GM23338 (cell line): ENCODE measurements around the gene ANKRD55. TPM values are rescaled to one million over a fixed set of nuclear protein-coding genes. Genes with fewer than 3 reads are reported as not detected.

ENCODE experiments used
- ATAC-seq: fragments of 200-7000 bp; cut with Tn5 transposase; 3 replicates; pipeline ENCODE4 v1.9.1; 2020
- DNase-seq: peaks from one replicate; pipeline ENCODE4 v3.0.0-alpha.2; 2015; ENCODE audit warnings: low spot score
- H2AFZ ChIP-seq: fragments of 200-600 bp; sonication (generic); 2 replicates; pipeline ENCODE4 v1.8.0; 2016; ENCODE audit warnings: antibody characterized with exemption, mild to moderate bottlenecking, moderate library complexity
- H3F3A ChIP-seq: fragments of 200-600 bp; sonication (generic); replicated peaks from 2 replicates; pipeline ENCODE4 v1.8.0; 2017; ENCODE audit warnings: antibody characterized with exemption, mixed run types, low read depth
- H3K27ac ChIP-seq: fragments of 200-600 bp; sonication (generic); 2 replicates; pipeline ENCODE4 v1.6.1; 2016; ENCODE audit warnings: low read depth
- H3K27me3 ChIP-seq: fragments of 200-600 bp; sonication (generic); 2 replicates; pipeline ENCODE4 v1.8.0; 2016; ENCODE audit warnings: mild to moderate bottlenecking, mixed run types, moderate library complexity; ENCODE audit not compliant: insufficient read depth
- H3K36me3 ChIP-seq: fragments of 200-600 bp; sonication (generic); 2 replicates; pipeline ENCODE4 v1.8.0; 2016; ENCODE audit warnings: mild to moderate bottlenecking; ENCODE audit not compliant: insufficient read depth
- H3K4me1 ChIP-seq: fragments of 200-600 bp; sonication (generic); 2 replicates; pipeline ENCODE4 v1.8.0; 2016; ENCODE audit warnings: mild to moderate bottlenecking, moderate library complexity; ENCODE audit not compliant: insufficient read depth
- H3K4me2 ChIP-seq: fragments of 200-600 bp; sonication (generic); 2 replicates; pipeline ENCODE4 v1.7.1; 2017; ENCODE audit warnings: mixed run types
- H3K4me3 ChIP-seq: fragments of 200-600 bp; sonication (generic); 2 replicates; pipeline ENCODE4 v1.6.1; 2016; ENCODE audit warnings: mixed run types
- H3K79me2 ChIP-seq: fragments of 200-600 bp; sonication (generic); replicated peaks from 2 replicates; pipeline ENCODE4 v1.8.0; 2017; ENCODE audit warnings: mild to moderate bottlenecking; ENCODE audit not compliant: insufficient read depth
- H3K9me2 ChIP-seq: fragments of 200-600 bp; sonication (generic); 2 replicates; pipeline ENCODE4 v1.8.0; 2017; ENCODE audit not compliant: insufficient read depth
- H4K20me1 ChIP-seq: fragments of 200-600 bp; sonication (generic); replicated peaks from 2 replicates; pipeline ENCODE4 v1.8.0; 2017; ENCODE audit warnings: mild to moderate bottlenecking; ENCODE audit not compliant: insufficient read depth
- H3K27ac Mint-ChIP-seq: 2 replicates; pipeline ENCODE4 v1.8.0; 2020; ENCODE audit warnings: inconsistent platforms, mild to moderate bottlenecking, moderate library complexity, mixed read lengths
- H3K27me3 Mint-ChIP-seq: 3 replicates; pipeline ENCODE4 v1.8.0; 2022; ENCODE audit warnings: low read depth, mild to moderate bottlenecking, moderate library complexity, mixed read lengths, inconsistent platforms; ENCODE audit not compliant: insufficient read depth, poor library complexity
- H3K36me3 Mint-ChIP-seq: 3 replicates; pipeline ENCODE4 v1.8.0; 2021; ENCODE audit warnings: low read depth, mild to moderate bottlenecking, inconsistent platforms, moderate library complexity, mixed read lengths
- H3K4me1 Mint-ChIP-seq: 3 replicates; pipeline ENCODE4 v1.8.0; 2020; ENCODE audit warnings: mild to moderate bottlenecking, inconsistent platforms, mixed read lengths
- H3K4me3 Mint-ChIP-seq: 3 replicates; pipeline ENCODE4 v1.8.0; 2021; ENCODE audit warnings: moderate library complexity, mild to moderate bottlenecking, inconsistent platforms, mixed read lengths
- H3K9me3 Mint-ChIP-seq: 3 replicates; pipeline ENCODE4 v1.8.0; 2020; ENCODE audit warnings: moderate library complexity, mild to moderate bottlenecking, inconsistent platforms, mixed read lengths
- CREB1 ChIP-seq: fragments of 250-450 bp; sonication (Bioruptor Pico); IDR thresholded peaks from 2 replicates; pipeline ENCODE4 v1.5.0; 2020; ENCODE audit warnings: low read depth, mild to moderate bottlenecking, moderate library complexity
- CTCF ChIP-seq, 2 experiments: fragments of 200-600 bp in 1 of 2; sonication (generic) in 1 of 2; conservative IDR thresholded peaks; 2 replicates each; pipeline versions ENCODE4 v1.5.1 to v1.6.1; 2016 to 2017; ENCODE audit warnings: antibody characterized with exemption in 2 of 2, low read depth in 2 of 2, mild to moderate bottlenecking in 2 of 2, moderate library complexity in 1 of 2
- ETS1 ChIP-seq: IDR thresholded peaks from 2 replicates; pipeline ENCODE4 v1.6.1; 2016; ENCODE audit warnings: antibody characterized with exemption
- EZH2 ChIP-seq: fragments of 200-600 bp; sonication (generic); IDR thresholded peaks from one replicate; pipeline ENCODE4 v1.8.0; 2017; ENCODE audit warnings: antibody characterized with exemption, mild to moderate bottlenecking, low read depth; ENCODE audit not compliant: unreplicated experiment
- EZH2phosphoT487 ChIP-seq: fragments of 200-600 bp; sonication (generic); IDR thresholded peaks from one replicate; pipeline ENCODE4 v1.8.1; 2018; ENCODE audit warnings: antibody characterized with exemption; ENCODE audit not compliant: unreplicated experiment
- JUNB ChIP-seq: IDR thresholded peaks from one replicate; pipeline ENCODE4 v1.6.1; 2016; ENCODE audit warnings: antibody characterized with exemption; ENCODE audit not compliant: unreplicated experiment
- NANOG ChIP-seq: IDR thresholded peaks from 2 replicates; pipeline ENCODE4 v1.6.1; 2016; ENCODE audit warnings: antibody characterized with exemption, borderline replicate concordance
- POLR2AphosphoS5 ChIP-seq: IDR thresholded peaks from 2 replicates; pipeline ENCODE4 v1.6.1; 2016; ENCODE audit warnings: antibody characterized with exemption, low read depth
- REST ChIP-seq: IDR thresholded peaks from one replicate; pipeline ENCODE4 v1.6.1; 2018; ENCODE audit warnings: antibody characterized with exemption; ENCODE audit not compliant: unreplicated experiment
- STAT1 ChIP-seq: IDR thresholded peaks from one replicate; pipeline ENCODE4 v1.6.1; 2016; ENCODE audit warnings: antibody characterized with exemption; ENCODE audit not compliant: unreplicated experiment
- ZNF114 ChIP-seq: fragments of 250-450 bp; sonication (Bioruptor Pico); IDR thresholded peaks from 2 replicates; pipeline ENCODE4 v1.5.0; 2020; ENCODE audit warnings: mild to moderate bottlenecking, moderate library complexity
- ZNF331 ChIP-seq: fragments of 250-450 bp; sonication (Bioruptor Pico); IDR thresholded peaks from 2 replicates; pipeline ENCODE4 v1.5.0; 2020; ENCODE audit warnings: low read depth, mild to moderate bottlenecking, moderate library complexity
- ZNF462 ChIP-seq: fragments of 250-450 bp; sonication (Bioruptor Pico); IDR thresholded peaks from 2 replicates; pipeline ENCODE4 v1.5.0; 2020; ENCODE audit warnings: mild to moderate bottlenecking, moderate library complexity
- polyA plus RNA-seq: library from polyadenylated mRNA; unstranded; fragments of >200 nt; fragmentation: Nextera tagmentation; extraction: Ambion mirVana; gene quantifications from 2 replicates; pipeline ENCODE4 v1.2.1, GENCODE V29; 2016
- total RNA-seq: library from RNA; depleted of rRNA; stranded (reverse); fragments of >200 nt; shearing (Covaris generic); gene quantifications from 2 replicates; pipeline ENCODE4 v1.2.3, GENCODE V29; 2014

ANKRD55 gene
- total and polyA plus RNA-seq, 2 experiments from 2014 or later: not detected

GRCh38 chr5:56088967-56089829 is 143.9 kb downstream of the ANKRD55 start:
- Histone ChIP-seq H3K79me2 (no peaks in the 10 kb centered on the region), H2AFZ (peak overlapping the region; percentile 69; the same call in 1 of the 2 replicates), H3F3A (no peaks in the 10 kb centered on the region), H3K9me2 (no peaks in the 10 kb centered on the region), H4K20me1 (no peaks in the 10 kb centered on the region), H3K36me3 (no peaks in the 10 kb centered on the region), H3K27me3 (no peaks in the 10 kb centered on the region), H3K4me3 (no peak overlapping the region), H3K4me2 (no peak overlapping the region), H3K4me1 (peaks cover 12% of the 10 kb centered on the region; the same call in 1 of the 2 replicates), H3K27ac (no peak overlapping the region)
- ATAC-seq (no peak), DNase-seq (no peak)
- no peaks in the 10 kb centered on the region for H3K36me3 Mint-ChIP-seq
- peaks cover 6% of the 10 kb centered on the region for H3K27me3 Mint-ChIP-seq
- TF ChIP-seq POLR2AphosphoS5: no peak
- no peak for TF ChIP-seq CTCF (conservative IDR thresholded peaks at IDR 0.05; ENCODE audit: low read depth in 2 of 2)
- no peak for TF ChIP-seq CREB1 (CRISPR knock-in tag)
- no peak for TF ChIP-seq EZH2
- TF ChIP-seq JUNB: no peak
- TF ChIP-seq ZNF114 (CRISPR knock-in tag): no peak
- no peak for TF ChIP-seq ZNF331
- no peak for TF ChIP-seq STAT1
- no peak for TF ChIP-seq NANOG
- TF ChIP-seq REST: no peak
- TF ChIP-seq EZH2phosphoT487: no peak
- no peak for TF ChIP-seq ZNF462 (CRISPR knock-in tag)
- TF ChIP-seq ETS1: no peak
- H3K27ac Mint-ChIP-seq: no peak overlapping the region
- H3K4me3 Mint-ChIP-seq: no peak overlapping the region
- peaks cover 2% of the 10 kb centered on the region; the same call in 1 of the 3 replicates for H3K9me3 Mint-ChIP-seq
- H3K4me1 Mint-ChIP-seq: peaks cover 5% of the 10 kb centered on the region; the same call in 1 of the 3 replicates
